HUES64 (cell line): ENCODE results near the gene SHISAL1.

Experiments used
- H3K27ac ChIP-seq: 2 replicates; pipeline ENCODE4 v1.7.0; 2013; ENCODE audit warnings: low read depth, low read length, inconsistent platforms
- H3K27me3 ChIP-seq: 2 replicates; pipeline ENCODE4 v1.6.1; 2013; ENCODE audit warnings: mild to moderate bottlenecking, low read length; ENCODE audit not compliant: insufficient read depth
- H3K36me3 ChIP-seq: 2 replicates; pipeline ENCODE4 v1.6.1; 2013; ENCODE audit warnings: mild to moderate bottlenecking, low read length; ENCODE audit not compliant: insufficient read depth
- H3K4me1 ChIP-seq: 2 replicates; pipeline ENCODE4 v1.6.1; 2013; ENCODE audit warnings: mild to moderate bottlenecking, low read length, moderate library complexity; ENCODE audit not compliant: insufficient read depth
- H3K4me3 ChIP-seq: 2 replicates; pipeline ENCODE4 v1.5.1; 2013; ENCODE audit warnings: mild to moderate bottlenecking, low read length, moderate library complexity
- H3K9ac ChIP-seq: 2 replicates; pipeline ENCODE4 v1.6.1; 2013; ENCODE audit warnings: mild to moderate bottlenecking, low read depth, low read length
- H3K9me3 ChIP-seq: 2 replicates; pipeline ENCODE4 v1.6.1; 2013; ENCODE audit warnings: low read depth, low read length; ENCODE audit not compliant: insufficient read depth
- WGBS: fragments of 150-250, 120-280 bp; methylation state at CpG from one replicate; pipeline ENCODE4 v1.1.7; 2013; ENCODE audit warnings: missing lambda C conversion rate; 5-methylcytosine and 5-hydroxymethylcytosine counted together

SHISAL1 gene

DNA sequence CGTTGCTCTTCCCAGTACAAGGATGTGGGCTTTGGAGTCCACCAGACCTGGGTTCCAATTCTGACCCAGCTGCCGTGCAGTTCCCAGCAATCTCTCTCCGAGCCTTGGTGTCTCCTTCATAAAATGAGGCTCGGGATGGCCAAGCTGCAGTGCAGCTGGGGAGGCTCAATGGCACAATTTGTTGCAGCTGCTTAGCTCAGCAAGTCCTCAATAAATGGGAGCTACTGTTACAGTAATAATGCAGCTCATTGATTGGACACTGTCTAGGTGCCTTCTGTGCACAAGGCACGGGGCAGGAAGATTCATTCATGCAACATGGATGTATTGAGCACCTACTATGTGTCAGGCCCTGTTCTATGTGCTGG is 37.1 kb downstream of the SHISAL1 start:
- no peaks in the 10 kb centered on the region for H3K9me3 ChIP-seq
- no peak overlapping the region for H3K9ac ChIP-seq
- H3K27me3 ChIP-seq: no peaks in the 10 kb centered on the region
- no peak overlapping the region for H3K27ac ChIP-seq
- H3K4me3 ChIP-seq: no peak overlapping the region
- no peaks in the 10 kb centered on the region for H3K36me3 ChIP-seq
- WGBS: 91% methylated on average over 5 of the region's 5 CpGs
- H3K4me1 ChIP-seq: peaks cover 8% of the 10 kb centered on the region; the same call in 1 of the 2 replicates

DNA sequence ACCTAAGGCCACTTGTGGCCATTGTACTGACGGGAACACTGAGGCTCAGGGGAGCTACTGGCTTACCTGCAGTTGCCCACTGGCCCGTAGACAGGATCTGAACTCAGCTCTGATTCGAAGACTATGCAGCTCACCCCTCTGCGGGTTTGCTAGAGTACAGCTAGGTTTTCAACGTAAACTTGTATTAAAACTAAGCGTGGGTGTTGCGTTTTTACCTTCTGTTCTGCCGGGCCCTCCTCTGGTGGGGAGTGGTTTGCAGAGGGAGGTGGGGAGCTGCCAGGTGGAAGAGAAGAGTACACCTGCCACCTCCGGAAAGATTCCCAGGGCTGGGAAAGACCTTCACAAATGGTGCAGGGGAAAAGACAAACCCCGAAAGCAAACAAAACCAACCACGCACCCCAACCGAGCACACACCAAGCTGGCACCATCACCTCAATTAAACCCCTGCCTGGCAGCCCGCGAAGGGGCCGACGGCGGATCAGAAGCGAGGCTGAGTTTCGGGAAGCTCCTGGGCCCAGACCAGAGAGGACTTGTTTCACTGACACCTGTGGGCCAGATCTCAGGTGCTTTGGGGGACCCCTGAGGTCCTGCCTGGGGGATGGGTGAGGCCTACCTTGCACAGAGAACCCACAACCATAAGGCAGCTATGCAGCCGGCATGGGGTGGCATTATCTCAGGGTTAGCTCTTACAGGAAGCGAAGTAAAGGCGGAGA is 37.7 kb downstream of the SHISAL1 start:
- peaks cover 8% of the 10 kb centered on the region; the same call in 1 of the 2 replicates for H3K4me1 ChIP-seq
- H3K9ac ChIP-seq: no peak overlapping the region
- no peaks in the 10 kb centered on the region for H3K9me3 ChIP-seq
- H3K27me3 ChIP-seq: no peaks in the 10 kb centered on the region
- no peak overlapping the region for H3K27ac ChIP-seq
- no peak overlapping the region for H3K4me3 ChIP-seq
- 95% methylated on average over 22 of the region's 22 CpGs for WGBS
- H3K36me3 ChIP-seq: no peaks in the 10 kb centered on the region

DNA sequence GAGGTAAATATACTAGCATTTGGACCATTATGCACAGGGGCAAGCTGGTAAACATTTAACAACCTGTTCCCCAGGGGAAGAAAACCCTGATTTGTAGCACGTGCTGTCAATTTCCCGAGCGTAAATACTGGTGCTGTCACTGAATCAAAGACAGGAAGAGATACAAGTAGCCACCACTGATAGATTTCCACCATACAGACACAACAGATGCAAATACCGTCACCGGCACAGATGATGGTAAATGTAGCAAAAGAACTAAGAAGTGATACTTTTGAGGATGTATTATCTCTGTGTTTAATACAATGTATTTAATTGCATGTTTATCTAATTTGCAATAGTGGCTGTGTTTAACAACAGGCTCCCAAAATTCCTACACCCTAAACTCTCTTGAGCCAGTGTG is 39.6 kb downstream of the SHISAL1 start:
- Histone ChIP-seq H3K9ac (no peak overlapping the region), H3K4me1 (peaks cover 8% of the 10 kb centered on the region; the same call in 1 of the 2 replicates), H3K36me3 (no peaks in the 10 kb centered on the region), H3K9me3 (no peaks in the 10 kb centered on the region), H3K27ac (no peak overlapping the region), H3K4me3 (no peak overlapping the region), H3K27me3 (no peaks in the 10 kb centered on the region)
- 95% methylated on average over 3 of the region's 5 CpGs for WGBS

DNA sequence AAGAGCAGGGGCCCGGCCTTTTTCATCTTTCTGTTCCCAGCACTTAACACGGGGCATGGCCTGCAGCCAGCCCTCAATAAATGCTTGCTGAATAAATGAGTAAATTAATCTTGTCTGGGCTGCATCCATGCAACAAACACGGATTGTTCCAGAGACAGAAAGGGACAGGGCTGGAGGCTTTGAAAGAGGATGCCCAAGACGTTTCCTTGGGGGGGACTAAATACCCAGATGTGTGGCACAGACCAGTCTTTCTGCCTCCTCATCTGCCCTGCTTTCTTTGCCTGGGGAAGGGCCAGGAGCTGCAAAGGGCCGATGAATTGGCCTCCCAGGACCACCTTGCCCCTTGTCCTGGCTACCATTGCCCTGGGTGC is 40.4 kb downstream of the SHISAL1 start:
- no peak overlapping the region for H3K9ac ChIP-seq
- H3K27me3 ChIP-seq: no peaks in the 10 kb centered on the region
- H3K4me3 ChIP-seq: no peak overlapping the region
- peaks cover 8% of the 10 kb centered on the region; the same call in 1 of the 2 replicates for H3K4me1 ChIP-seq
- 87% methylated on average over 5 of the region's 5 CpGs for WGBS
- H3K9me3 ChIP-seq: no peaks in the 10 kb centered on the region
- no peaks in the 10 kb centered on the region for H3K36me3 ChIP-seq
- H3K27ac ChIP-seq: no peak overlapping the region

DNA sequence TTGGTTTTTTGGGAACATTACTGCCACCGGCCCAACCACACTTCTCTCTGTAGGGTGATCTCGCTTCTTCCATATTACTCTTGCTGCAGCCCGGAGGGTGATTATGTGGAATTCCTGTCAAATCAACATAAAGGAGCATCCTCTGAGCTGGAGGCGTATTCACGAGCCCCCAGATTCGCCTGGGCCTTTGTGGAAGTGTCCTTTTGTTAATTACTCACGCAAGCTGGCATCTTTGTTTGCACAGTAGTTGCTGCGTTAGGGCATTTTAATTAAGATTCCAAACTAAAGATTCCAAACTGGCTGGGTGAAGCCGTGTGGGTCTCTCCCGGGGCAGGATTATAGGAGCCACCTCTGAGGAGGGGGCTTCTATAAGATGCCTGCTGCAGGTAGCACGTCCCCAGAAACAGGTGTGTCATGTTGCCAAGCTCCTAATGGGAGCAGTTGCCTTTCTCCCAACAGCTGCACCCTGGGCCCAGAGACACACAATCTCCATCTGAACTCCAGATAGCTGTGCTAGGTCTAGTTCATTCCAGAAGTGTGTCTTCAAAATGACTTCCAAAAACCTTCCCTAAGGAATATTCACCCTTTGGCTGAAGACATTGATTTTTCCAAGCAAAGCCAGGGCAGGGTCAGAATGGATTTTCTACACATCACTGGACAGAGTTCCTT is 40.9 kb downstream of the SHISAL1 start:
- Histone ChIP-seq H3K9ac (no peak overlapping the region), H3K27ac (no peak overlapping the region), H3K27me3 (no peaks in the 10 kb centered on the region), H3K36me3 (no peaks in the 10 kb centered on the region), H3K9me3 (no peaks in the 10 kb centered on the region), H3K4me3 (no peak overlapping the region), H3K4me1 (peaks cover 8% of the 10 kb centered on the region; the same call in 1 of the 2 replicates)
- 82% methylated on average over 11 of the region's 11 CpGs for WGBS

DNA sequence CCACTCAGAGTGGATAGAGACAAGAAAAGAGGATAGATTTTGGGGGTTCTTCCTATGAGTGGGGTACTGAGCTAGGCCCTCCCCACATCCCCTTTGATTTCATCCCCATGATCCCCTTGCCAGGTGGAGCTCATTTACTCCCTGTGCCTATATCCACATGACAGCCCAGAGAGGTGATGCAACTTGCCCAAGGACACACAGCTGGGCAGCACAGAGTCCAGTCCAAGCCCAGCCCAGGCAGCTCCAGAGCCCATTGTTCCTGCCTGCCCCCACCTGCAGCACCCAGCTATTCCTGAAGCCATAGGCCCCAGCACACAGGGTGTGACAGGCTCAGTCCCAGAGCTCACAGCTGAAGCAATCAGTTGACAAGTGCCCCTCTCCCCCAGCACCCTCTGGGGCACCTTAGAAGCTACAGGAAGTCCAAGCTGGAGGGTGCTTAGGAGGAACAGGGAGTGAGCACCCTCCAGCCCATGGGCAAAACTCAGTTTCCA is 41.7 kb downstream of the SHISAL1 start:
- H3K27me3 ChIP-seq: no peaks in the 10 kb centered on the region
- H3K4me1 ChIP-seq: peaks cover 8% of the 10 kb centered on the region; the same call in 1 of the 2 replicates
- H3K36me3 ChIP-seq: no peaks in the 10 kb centered on the region
- no peaks in the 10 kb centered on the region for H3K9me3 ChIP-seq
- no peak overlapping the region for H3K27ac ChIP-seq
- H3K4me3 ChIP-seq: no peak overlapping the region
- no peak overlapping the region for H3K9ac ChIP-seq

DNA sequence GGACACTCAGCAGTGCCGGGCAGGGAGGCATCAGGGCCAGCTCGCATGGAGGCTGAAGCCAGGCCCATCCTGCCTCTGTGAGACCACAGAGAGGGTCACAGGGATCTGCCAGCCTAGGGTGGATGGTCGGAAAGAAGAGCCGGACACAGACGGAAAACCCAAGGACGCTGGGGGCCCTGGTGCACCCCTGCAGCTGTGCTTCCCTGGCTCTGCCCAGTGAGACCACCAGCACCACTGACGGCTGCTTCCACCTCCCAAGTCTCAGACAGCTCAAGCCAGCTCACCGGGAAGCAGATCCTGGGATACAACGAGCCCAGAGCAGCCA is 42.2 kb downstream of the SHISAL1 start:
- Histone ChIP-seq H3K27ac (no peak overlapping the region), H3K36me3 (no peaks in the 10 kb centered on the region), H3K4me3 (no peak overlapping the region), H3K9ac (no peak overlapping the region), H3K27me3 (no peaks in the 10 kb centered on the region), H3K4me1 (peaks cover 8% of the 10 kb centered on the region; the same call in 1 of the 2 replicates), H3K9me3 (no peaks in the 10 kb centered on the region)
- WGBS: 91% methylated on average over 9 of the region's 9 CpGs

DNA sequence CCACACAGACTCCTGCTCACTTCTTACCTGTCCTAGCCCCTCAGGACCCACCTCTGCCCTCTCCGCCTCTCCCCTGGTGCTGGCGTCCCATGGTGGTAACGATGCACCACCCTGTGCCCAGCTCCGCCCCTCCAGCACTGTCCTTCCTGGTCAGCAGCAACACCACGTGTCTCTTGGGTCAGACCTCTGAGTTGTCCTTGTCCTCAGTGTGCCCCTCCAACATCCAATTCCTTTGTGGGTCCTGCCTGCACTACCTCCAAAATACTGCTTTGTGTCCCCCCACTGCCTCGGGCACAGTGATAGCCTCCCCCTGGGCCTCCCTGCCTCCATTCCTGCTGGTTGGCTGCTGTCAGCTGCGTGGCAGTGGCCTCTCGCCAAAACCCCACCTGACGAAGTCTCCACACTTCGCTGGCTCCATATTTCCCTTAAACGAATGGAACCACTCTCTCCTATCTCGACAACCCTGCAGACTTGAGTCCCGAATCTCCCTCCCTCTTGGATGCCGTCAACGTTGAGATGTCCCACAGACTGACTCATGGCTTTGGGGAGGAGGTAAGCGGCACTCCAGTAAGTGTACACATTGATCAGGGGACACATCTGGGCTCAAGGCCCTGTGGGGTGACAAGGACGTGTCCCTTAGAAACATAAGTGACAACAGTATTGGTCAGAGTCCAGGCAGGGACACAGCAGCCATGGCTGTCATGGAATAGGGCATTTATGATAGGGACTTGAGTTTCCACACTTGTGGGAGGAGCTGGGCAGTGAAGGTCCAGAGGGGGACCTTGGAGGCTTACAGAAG is 42.8 kb downstream of the SHISAL1 start:
- no peaks in the 10 kb centered on the region for H3K9me3 ChIP-seq
- 93% methylated on average over 17 of the region's 17 CpGs for WGBS

DNA sequence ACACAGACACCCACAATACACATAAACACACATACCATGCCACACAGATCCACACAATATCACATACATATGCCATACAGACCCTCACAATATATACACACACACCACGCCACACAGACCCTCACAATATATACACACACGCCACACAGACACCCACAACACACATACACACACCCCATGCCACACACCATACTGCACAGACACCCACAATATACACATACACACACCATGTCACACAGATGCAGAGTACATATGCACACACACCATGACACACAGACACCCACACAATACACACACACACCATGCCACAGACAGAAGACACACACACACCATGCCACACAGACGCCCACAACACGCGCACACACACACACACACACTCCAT is 43.6 kb downstream of the SHISAL1 start:
- 82% methylated on average over 5 of the region's 5 CpGs for WGBS

More for the DNA sequence above, 42.8 kb downstream of the SHISAL1 start:
- Histone ChIP-seq H3K4me1 (peaks cover 8% of the 10 kb centered on the region; the same call in 1 of the 2 replicates), H3K36me3 (no peaks in the 10 kb centered on the region), H3K27ac (no peak overlapping the region), H3K4me3 (no peak overlapping the region), H3K27me3 (no peaks in the 10 kb centered on the region), H3K9ac (no peak overlapping the region)

DNA sequence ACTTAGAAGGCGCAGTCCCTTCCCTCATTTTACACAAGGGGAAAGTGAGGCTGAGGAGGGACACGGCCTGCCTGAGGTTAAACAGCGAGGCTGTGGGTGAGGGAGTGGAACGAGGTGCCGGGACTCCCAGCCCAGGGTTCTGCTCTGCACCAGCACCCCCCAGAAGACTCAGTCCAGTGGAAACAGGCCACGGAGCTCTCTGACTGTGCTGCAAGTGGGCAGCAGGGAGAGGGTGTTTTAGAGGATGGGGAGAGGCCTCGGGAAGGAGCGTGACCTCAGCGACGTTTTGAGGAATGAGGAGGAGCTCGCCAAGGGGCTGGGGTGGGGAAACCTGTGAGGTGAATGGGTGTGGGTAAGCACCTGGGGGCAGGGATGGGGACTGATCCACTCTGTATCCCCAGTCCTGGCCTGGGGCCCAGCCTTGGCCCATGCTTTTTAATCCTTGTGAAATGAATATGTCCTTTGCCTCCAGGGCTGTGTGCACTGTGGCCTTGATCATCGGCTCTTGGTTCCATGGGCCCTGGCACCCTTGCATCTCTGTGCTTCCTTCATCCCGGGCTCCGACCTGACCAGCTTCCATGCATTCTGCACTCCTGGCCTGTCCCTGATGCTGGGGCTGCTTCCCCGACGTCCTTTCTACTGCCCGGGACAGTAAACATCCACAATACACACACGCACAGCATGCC is 44.2 kb downstream of the SHISAL1 start:
- WGBS: 89% methylated on average over 18 of the region's 18 CpGs
- Histone ChIP-seq H3K4me3 (no peak overlapping the region), H3K27ac (no peak overlapping the region), H3K9ac (no peak overlapping the region), H3K27me3 (no peaks in the 10 kb centered on the region), H3K4me1 (peaks cover 7% of the 10 kb centered on the region; the same call in 1 of the 2 replicates), H3K9me3 (no peaks in the 10 kb centered on the region), H3K36me3 (no peaks in the 10 kb centered on the region)

More for the DNA sequence above, 43.6 kb downstream of the SHISAL1 start:
- H3K36me3 ChIP-seq: no peaks in the 10 kb centered on the region
- H3K4me1 ChIP-seq: peaks cover 8% of the 10 kb centered on the region; the same call in 1 of the 2 replicates
- no peaks in the 10 kb centered on the region for H3K9me3 ChIP-seq
- no peaks in the 10 kb centered on the region for H3K27me3 ChIP-seq
- H3K4me3 ChIP-seq: no peak overlapping the region
- H3K9ac ChIP-seq: no peak overlapping the region
- no peak overlapping the region for H3K27ac ChIP-seq
